NCI-H2171 (cell line): Measurements from ENCODE around the gene SPAG4.

Source experiments
- DNase-seq: peaks from one replicate; lab custom pipeline; 2025; lab: John Stamatoyannopoulos, UW

SPAG4 gene

DNA sequence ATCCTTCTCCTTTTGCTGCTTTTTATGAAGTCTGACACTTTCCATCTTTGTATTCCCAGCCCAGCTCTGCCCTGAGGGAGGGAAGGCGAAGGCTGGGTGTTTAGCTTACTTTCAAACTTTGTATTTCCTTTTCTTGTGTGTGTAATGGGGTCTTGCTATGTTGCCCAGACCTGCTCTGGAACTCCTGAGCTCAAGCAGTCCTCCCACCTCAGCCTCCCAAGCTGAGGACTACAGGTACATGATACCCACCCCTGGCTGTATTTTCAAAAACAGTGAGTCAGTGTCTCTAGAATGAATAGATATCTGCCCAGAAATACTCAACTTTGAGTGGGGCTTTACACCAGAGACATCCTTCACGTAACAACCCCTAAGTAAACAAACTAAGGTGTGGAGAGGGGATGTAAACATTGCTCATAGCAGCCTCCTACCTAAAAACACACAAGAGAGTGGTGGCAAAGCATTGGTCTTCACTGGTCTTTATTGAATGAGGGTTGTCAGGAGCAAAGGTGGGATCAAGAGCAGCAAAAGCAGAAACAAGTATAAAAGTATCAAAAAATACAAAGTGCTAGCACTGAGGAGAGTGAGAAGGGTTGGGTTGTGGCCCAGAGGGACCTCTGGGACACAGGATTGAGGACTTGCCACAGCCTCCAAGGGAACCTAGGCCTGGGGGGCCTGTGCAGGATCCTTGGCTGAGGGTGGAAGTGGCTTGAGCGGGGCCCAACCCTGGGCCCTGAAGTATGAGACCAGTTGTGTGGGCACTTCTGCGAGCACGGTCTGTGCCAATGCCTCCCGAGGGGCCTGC is 10.2 kb downstream of the SPAG4 start:
- DNase-seq, result no peak

DNA sequence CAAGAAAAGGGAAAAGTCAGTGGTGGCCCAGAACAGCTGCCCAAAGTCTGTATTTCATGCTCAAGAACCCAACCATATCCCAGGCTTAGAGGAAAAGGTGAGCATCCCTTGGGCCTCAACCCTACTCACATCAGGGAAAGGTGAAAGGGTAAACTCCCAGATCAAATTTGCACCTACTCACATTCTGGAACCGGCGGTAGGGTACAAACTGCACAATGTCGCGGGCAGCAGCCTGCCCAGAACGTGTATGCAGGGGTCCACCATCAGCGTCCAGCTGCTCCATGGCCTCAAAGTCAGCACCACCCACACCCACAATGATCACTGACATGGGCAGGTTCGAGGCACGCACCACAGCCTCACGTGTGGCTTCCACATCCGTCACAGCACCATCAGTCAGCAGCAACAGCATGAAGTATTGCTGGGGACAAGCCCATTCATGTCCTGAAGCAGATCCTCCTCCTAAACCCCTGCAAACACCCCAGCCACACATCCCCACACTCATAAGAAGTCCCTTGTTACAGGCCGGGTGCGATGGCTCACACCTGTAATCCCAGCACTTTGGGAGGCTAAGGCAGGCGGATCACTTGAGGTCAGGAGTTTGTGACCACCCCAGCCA is 10.9 kb downstream of the SPAG4 start:
- DNase-seq, result no peak

DNA sequence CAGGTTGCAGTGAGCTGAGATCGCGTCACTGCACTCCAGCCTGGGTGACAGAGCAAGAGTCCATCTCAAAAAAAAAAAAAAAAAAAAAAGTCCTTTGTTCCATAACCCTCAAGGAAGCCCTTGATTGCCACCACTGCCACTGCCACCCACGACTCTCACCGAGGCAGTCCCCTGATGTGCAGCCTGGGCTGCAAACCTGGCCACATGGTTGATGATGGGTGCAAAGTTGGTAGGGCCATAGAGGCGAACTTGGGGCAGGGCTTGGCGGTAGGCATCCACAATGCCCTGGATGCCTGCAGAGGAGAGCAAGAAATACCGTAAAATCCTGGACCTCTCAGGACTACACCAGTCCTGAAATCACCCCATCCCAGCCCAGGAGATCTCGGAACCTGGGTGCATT is 11.5 kb downstream of the SPAG4 start:
- DNase-seq, result no peak

DNA sequence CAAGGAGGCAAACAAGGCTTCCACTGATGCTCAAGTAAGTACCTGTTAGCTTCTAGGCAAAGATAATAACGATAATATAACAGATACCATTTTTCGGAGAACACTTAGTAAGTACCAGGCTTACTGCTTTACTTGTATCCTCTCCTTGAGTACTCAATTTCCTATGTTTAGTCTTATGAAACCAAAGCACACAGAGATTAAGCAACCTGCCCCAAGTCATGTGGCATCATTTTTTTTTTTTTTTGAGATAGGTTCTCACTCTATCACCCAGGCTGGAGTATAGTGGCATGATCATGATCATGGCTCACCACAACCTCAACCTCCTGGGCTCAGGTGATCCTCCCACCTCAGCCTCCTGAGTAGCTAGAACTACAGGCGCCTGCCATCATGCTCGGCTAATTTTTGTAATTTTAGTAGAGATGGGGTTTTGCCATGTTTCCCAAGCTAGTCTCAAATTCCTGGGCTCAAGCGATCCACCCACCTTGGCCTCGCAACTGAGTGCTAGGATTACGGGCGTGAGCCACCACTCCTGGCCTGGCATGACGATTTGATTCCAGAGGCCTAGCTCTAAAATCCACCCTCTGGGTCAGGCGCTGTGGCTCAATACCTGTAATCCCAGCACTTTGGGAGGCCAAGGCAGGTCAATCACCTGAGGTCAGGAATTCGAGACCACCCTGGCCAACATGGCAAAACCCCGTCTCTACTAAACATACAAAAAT is 14.0 kb downstream of the SPAG4 start:
- DNase-seq, result no peak

DNA sequence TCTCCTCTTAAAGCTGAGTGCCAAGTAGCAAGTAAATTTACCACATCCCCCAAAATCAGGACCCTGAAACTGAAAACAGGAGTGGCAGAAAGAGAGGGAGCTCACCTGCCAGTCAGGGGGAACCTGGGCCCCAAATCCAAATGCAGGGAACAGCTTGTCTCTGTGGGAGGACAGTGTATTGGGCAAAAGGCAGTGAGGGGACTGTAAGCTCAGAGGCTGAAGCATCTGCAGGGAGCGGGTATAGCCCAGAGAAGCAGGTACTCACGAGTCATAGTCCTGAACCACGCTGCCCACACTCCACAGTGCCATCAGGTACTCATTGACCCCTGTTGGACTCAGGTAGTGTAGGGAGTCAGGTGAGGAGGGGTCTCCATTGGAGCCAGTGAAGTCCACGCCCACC is 15.0 kb downstream of the SPAG4 start:
- DNase-seq, result no peak

DNA sequence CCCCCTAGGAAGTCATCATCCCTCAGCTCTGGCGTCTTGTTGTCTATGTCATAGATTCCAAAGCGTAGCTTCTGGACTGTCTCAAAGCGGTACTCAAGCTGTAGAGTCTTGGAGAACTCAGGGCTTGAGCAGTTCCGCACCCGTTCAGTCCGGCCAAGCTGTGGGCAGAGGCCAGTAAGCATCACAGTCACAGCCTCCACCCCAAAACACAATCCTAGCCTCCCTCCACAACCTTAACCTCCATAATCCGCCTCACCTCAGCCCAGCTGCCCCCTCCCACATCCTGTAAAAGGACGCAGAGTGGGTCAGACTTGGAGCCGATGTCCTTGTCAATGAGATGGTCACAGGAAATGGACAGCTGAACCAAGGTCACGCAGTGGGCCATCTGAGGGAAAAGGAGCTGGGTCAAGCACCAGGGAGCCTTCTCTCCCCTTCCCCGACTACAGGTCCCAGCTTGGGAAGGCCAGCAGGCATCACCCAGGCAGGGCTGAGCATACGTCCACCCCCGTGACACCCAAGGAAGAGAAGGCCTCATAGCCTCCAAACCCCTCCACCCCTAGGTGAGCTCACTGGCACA is 17.0 kb downstream of the SPAG4 start:
- DNase-seq, result no peak

DNA sequence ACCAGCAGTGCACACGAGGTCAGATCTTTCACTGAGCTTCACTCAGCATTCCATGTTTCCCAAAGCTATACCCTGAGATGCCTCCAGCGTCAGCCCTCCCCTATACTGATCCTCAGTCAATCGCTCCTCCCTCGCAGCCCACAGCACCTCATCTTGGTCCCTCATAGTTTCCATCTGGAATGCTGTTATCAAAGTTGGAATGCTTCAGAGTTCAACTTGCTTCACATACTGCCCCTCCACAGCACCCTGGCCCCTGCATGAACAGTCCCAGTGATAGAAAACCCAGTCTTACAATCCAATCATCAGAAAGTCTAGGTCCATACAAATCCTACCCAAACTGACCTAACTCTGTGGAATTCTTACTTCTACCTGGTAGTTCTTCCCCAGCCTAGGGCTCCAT is 20.0 kb downstream of the SPAG4 start:
- no peak for DNase-seq

DNA sequence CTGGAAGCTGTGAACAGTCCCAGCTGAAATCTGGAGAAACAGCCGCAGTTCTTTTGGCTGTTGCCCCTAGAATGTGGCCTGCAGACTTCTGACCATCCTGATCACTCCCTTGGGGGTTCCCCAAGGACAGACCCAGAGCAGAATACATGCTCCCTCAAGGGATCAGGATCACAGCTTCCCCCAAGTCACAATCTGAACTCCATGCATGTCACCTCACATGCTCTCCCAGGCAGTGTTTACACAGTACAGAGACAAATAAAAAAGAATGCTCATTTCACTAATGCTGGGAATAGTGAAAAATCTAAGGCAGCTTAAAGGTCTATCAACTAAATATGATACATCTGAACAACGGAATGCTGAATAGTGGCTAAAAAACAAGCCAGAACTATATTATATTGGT is 20.5 kb downstream of the SPAG4 start:
- no peak for DNase-seq

DNA sequence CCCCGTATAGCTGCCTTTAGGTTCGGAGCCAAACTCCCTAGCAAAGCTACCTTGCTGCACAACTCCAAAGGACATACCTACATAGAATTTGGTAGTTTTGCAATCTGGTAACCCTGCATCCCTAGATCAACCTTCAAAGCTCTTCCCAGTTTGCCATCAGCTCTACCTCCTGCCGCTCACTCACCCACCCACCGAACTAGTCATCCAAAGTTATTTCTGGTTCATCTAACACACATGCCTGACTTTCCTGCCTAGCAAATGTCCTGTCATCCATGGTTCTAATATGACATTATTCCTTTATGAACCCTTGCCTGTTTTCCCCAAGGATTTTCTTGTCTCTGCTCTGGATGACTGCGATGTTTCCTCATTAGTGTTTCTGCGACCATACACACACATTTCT is 21.6 kb downstream of the SPAG4 start:
- DNase-seq, result no peak

DNA sequence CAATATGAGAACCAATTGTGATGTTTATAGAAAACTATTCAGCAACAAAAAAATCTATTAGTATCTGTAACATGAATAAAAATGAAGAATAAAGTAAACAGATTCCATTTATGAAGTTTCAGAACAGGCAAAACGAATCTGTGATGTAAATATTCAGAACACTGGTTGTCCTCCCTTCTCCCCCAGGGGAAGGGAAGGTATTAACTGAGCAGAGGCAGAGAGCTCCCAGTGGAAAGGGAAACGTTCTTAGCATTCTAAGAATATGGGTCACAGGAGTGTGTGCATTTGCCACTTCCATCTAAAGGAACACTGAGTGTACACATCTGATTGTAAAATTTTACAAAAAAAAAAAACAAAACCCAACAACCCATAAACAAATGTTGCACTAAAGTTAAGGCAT is 23.1 kb downstream of the SPAG4 start:
- no peak for DNase-seq

DNA sequence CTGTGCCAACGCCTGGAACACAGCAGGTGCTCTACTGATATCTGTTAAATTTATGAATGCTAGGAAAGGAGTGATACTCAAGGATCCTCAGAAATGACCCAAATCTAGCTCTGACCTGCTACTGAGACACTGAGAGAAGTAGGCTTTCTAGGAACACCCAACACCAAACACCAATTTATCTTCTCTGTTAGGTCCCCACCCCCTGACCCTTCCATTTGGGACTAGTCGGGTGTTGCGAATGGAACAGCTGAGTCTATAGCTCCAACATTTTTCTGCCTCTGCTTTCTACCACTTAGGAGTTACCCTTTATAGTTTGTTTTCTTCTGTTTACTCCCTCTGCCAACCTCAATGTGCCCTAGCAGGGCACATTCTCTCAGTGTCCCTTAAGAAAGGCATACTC is 25.1 kb downstream of the SPAG4 start:
- no peak for DNase-seq

DNA sequence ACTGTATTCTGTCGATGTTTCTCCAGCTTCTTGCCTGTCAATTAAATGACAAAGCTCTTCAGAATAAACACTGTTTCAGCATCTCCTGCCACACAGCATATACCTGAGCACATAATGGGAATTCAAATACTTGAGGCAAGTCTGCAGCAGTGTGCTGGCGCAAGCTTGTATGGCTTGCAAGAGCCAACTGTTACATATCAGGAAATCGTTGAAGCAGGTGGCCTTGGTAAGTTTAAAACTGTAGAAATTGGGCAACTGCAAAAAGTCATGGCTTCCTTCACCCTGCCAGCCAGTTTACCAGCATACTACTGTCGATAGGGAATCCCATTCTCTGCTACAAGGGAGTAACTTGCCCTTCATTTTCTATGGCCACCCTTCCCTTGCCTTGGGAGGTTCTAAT is 26.1 kb downstream of the SPAG4 start:
- no peak for DNase-seq

DNA sequence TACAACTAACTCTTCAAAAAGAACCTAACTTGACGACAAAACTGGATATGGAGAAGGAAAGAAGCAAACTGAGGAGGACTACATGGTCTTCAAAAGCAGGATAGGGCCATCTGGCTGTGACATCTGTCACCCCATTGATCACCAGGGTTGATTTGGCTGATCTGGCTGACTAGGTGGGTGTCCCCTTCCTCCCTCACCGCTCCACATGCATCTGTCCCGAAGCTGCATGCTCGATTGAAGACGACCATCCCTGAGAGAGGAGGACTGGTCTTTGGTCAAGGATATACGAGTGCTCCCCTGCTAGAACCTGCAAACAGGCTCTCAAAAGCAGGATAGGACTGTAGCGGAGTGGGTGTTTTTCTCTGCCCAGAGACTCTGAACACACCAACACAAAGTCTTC is 27.4 kb downstream of the SPAG4 start:
- no peak for DNase-seq

DNA sequence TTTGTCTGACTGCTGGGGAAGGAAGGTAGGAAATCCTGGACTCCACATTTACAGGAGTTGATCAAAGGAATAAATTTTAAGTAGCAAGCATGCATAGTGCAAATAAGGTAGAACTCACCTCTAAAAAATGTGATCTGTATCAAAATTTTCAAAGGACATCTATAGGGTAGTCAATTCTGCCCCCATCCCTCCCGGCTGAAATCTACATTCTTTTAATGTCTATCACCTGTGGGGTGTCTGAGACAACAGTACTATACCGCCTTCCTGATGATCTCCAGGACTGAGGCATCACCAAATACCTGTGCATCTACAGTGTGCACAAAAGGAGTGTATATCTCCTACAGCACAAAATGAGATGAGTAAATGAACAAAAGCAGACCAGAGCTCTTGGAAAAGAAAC is 29.2 kb downstream of the SPAG4 start:
- no peak for DNase-seq

DNA sequence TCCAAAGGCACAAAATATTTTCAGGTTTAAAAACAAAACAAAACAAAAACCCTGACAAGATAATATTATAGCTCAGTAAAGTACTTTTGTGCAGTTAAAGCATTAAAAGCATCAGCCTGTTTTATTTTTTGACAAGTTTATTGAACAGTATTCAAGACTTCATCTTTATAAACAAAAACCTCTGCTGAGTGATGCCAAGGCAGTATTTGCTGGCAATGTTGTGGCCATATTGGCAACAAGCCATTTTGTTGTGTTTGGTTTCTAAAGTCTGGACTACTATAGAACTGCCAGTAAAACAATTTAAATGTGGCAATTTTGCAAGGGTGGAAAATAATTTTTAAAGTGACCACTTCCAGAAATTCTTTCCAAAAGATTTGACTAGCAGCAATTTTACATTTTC is 33.2 kb downstream of the SPAG4 start:
- no peak for DNase-seq

DNA sequence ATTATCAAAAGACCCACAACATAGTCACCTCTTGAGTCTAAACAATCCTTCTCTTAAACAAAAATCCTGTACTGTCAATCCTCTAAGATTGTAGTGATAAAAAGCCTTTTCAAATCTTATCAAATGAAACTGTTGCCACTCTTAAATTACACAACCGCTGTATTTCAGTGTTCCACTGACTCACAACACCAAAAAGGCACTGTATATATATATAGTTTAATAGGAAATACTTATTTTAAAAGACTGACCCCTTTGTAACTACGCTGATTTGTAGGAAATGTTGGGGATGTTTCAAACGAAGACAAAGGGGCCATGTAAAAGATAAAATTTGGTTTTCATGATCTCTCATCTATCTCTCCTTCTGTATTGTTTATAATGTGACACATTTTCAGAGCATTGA is 35.0 kb downstream of the SPAG4 start:
- no peak for DNase-seq

DNA sequence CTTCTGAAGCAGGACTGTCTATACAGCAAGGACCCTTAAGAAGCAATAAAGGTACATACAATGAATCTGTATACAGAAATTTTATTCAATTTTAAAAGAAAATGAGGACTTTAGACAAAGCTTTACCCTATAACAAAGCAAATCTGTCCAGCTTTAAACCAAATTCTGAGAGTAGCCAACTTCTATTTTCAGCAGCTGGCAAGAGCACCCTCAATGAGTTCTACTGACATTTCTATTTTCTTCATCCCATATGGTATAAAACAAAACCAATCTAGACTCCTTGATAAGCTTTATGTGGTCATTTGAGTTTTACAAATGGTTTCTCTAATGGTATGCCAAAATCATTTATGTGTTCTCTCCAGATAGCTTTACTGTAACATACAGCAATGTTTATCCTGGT is 36.3 kb downstream of the SPAG4 start:
- DNase-seq, result no peak

DNA sequence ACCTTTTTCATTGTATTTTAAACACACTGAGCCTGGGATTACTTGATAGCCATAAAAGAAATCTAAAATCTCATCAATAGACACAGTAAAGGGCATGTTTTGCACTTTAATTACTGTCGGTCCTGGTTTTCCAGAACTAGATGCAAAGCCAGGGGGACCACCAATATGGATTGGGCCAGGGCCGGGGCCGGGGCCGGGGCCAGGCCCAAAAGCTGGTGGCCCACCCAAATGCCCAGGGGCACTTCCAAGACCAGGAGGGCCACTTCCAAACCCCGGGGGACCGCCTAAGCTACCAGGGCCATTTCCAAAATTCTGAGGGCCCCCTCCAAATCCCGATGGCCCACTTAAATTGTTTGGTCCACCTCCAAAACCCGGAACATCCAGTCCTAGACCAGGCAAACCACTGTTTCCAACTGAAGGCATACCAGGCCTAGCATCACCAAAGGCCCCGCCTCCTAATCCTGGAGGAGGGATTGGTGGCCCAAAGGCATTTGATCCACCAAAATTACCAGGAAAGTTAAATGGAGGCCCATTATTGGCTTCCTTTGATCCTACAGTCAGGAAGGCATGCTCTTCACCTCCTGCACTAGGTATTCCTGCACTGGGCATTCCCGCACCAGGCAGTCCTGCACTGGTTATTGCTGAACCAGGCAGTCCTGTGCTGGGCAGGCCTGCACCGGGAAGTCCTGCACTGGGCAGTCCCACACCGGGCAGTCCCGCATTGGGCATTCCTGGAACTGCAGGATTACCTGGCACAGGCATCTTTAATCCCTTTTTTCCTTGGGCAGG is 37.2 kb downstream of the SPAG4 start:
- DNase-seq, result no peak

DNA sequence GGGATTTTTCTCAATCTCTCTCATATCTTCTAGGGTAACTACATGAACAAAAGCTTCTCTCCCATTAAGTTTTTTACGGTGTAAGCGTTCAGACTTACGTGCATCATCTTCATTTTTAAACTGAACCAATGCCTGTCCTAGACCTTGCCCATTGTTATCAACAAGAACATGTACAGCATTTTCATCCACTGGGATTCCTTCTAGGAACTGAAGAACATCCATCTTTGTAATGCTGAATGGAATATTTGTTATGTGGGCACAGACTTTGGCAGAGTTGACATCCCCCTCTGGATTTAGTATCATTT is 37.8 kb downstream of the SPAG4 start:
- no peak for DNase-seq

DNA sequence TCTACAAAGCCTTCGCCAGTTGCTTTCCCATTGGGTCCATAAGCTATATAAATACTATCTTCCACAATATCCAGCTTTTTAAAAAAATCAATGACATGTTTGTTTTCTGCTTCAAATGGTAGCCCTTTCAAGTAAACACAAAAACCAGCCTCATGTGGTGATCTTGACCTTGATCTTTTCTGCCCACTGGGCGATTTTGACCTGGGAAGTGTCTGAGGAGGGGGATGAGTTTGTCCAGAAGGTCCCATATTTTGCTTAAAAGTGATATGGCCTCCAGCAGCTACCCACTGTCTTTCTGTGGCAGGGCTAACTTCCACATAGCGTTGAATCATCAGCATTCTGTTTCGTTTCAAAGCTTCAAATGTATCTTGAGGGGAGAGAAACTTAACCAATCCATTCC is 38.3 kb downstream of the SPAG4 start:
- DNase-seq, result no peak

DNA sequence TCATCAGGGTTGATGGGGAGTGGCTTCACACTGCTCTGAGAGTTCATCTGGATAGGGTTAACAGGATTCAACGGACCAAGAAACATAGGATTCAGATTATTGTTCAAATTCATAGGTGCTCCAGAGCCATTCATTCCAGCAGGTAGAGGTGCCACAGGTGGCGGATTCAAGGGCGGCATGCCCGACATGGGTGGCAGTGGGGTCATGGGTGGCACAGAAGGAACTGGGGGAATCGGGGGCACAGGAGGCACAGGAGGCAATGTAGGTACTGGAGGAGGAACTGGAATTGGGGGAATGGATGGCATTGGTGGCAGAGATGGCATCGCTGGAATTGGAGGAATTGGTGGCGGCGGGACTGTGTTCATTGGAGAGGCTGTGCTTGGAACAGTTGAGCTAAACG is 38.8 kb downstream of the SPAG4 start:
- no peak for DNase-seq

DNA sequence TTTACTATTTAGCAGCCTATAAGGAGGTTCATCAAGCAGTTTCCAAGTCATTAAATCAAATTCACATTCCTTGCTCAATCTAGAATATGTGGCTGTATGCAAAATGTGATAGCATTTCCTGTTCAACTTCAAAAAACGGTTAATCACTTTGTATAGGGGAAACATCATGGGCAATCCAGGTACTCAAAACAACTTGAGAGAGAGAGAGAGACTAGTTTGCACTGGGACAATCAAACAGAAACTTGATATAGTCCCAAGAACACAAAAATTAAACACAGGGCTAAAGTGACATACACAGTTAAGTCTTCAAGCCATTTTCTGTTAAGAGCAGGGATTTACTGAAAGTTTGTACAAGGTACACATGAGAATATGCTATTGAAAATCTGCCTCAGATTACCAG is 41.6 kb downstream of the SPAG4 start:
- no peak for DNase-seq
